Ovary (tissue), 9 donors: ENCODE measurements around the gene LSR. TPM values are rescaled to one million over a fixed set of nuclear protein-coding genes. Genes with fewer than 3 reads are reported as not detected.

ENCODE experiments used
- DNase-seq, 5 donors: peaks; one replicate each; pipeline ENCODE4 v3.0.0-alpha.2; 2019 to 2020
- H3K27ac ChIP-seq, 2 donors: fragments of 200-600 bp; one replicate each; pipeline versions ENCODE4 v1.5.1 to v1.8.0; 2019 to 2022
- H3K27me3 ChIP-seq: fragments of 200-600 bp; one replicate; pipeline ENCODE4 v1.8.0; 2022
- H3K36me3 ChIP-seq: fragments of 200-600 bp; sonication (generic); one replicate; pipeline ENCODE4 v1.5.1; 2019
- H3K4me1 ChIP-seq: one replicate; pipeline ENCODE4 v1.8.1; 2013; ENCODE audit warnings: mild to moderate bottlenecking, moderate library complexity; ENCODE audit not compliant: insufficient read depth
- H3K4me3 ChIP-seq: fragments of 200-600 bp; sonication (generic); one replicate; pipeline ENCODE4 v1.5.1; 2017
- H3K9me3 ChIP-seq, 2 donors: fragments of 200-600 bp in 1 of 2; sonication (generic) in 1 of 2; one replicate each; pipeline versions ENCODE4 v1.5.1 to v1.8.1; 2013 to 2019; ENCODE audit warnings: mild to moderate bottlenecking in 1 of 2, moderate library complexity in 1 of 2
- CTCF ChIP-seq, 3 donors: fragments of 450-650 bp in 2 of 3; fragments of 200-600 bp in 1 of 3; IDR thresholded peaks; one replicate each; pipeline versions ENCODE4 v1.5.1 to v1.8.0; 2016 to 2022; ENCODE audit warnings: antibody characterized with exemption in 3 of 3, mild to moderate bottlenecking in 1 of 3
- EP300 ChIP-seq: sonication (generic); formaldehyde crosslinking; IDR thresholded peaks from one replicate; pipeline ENCODE4 v1.6.1; 2017; ENCODE audit warnings: antibody characterized with exemption
- POLR2A ChIP-seq: fragments of 450-650 bp; IDR thresholded peaks from one replicate; pipeline ENCODE4 v1.6.1; 2017; ENCODE audit warnings: antibody characterized with exemption, mild to moderate bottlenecking, moderate library complexity
- WGBS, 3 donors: extraction: QIAGEN DNeasy Blood & Tissue Kit in 1 of 3; methylation state at CpG; one replicate each; pipeline versions ENCODE4 v1.1.5 to v1.1.7; 2013 to 2017; 5-methylcytosine and 5-hydroxymethylcytosine counted together
- intact Hi-C, 4 donors: fragments of 100-400 bp; cut with DNase I; formaldehyde crosslinking; loops; one replicate each; pipeline versions ENCODE4 v1.11.0 to v1.15.1; 2022 to 2023
- polyA plus RNA-seq, 2 donors: library from polyadenylated mRNA; stranded (reverse); fragments of 200-250 nt in 1 of 2; fragments of 350-450 nt in 1 of 2; fragmentation: Illumina TruSeq in 1 of 2; extraction: RNeasy Lipid Tissue Mini Kit (QIAGEN cat#74804) in 1 of 2; gene quantifications; one replicate each; pipeline ENCODE4 v1.2.3, GENCODE V29; 2013 to 2014
- total RNA-seq, 7 donors: library from RNA; depleted of rRNA in 2 of 7; stranded (reverse); fragments of >200 nt in 2 of 7; fragmentation: NEBNext Ultra II Directional in 3 of 7; extraction: Animal tissue kit (Norgen Biotek cat#: 25700) in 3 of 7; gene quantifications; one replicate each; pipeline versions ENCODE4 v1.1.0 to v1.2.4, GENCODE V29; 2016 to 2023
- donor health status: DM: no; HTN: no; CAD: no; lungs with moderate emphysema.
- donor health status: DM: no; HTN: no; CAD: no.
- donor health status: Bipolar disorder and iron deficiency.
- donor health status: DM: yes; HTN: yes; CAD: no.
- donor health status: DM: no; HTN: no; CAD: no.
- donor health status: DM: yes; HTN: yes; CAD: no.

The LSR gene
- total and polyA plus RNA-seq, 9 donors, result 3.3 to 69.8 (median 12.9) TPM

GRCh38 chr19:35249848-35250711 is 1.3 kb downstream of the LSR start:
- H3K27ac ChIP-seq, result no peak overlapping the region
- no peaks in the 10 kb centered on the region for H3K36me3 ChIP-seq
- peaks cover 0 to 2% of the 10 kb centered on the region in 2 donors for H3K9me3 ChIP-seq
- no peaks in the 10 kb centered on the region for H3K27me3 ChIP-seq
- H3K4me3 ChIP-seq, result peak overlapping the region; percentile 41
- no peak for TF ChIP-seq POLR2A
- TF ChIP-seq CTCF (IDR thresholded peaks at IDR 0.05), result no peak
- TF ChIP-seq EP300, result no peak
- peak in 1 of 5 donors; percentile 28 for DNase-seq
- intact Hi-C loops, result no loop called here
- H3K4me1 ChIP-seq, result peaks cover 2% of the 10 kb centered on the region
- 81 to 84% (median 83%) methylated on average over 34 of the region's 34 CpGs for WGBS, 3 donors

GRCh38 chr19:35251456-35251855 is 2.7 kb downstream of the LSR start:
- H3K4me3 ChIP-seq, result no peak overlapping the region
- no peaks in the 10 kb centered on the region for H3K9me3 ChIP-seq
- no peaks in the 10 kb centered on the region for H3K36me3 ChIP-seq
- DNase-seq, result no peak
- TF ChIP-seq CTCF (IDR thresholded peaks at IDR 0.05), result no peak
- no peak for TF ChIP-seq POLR2A
- no peak for TF ChIP-seq EP300
- no peak overlapping the region for H3K27ac ChIP-seq
- WGBS, 3 donors, result 75 to 94% (median 86%) methylated on average over 2 of the region's 2 CpGs
- no peaks in the 10 kb centered on the region for H3K27me3 ChIP-seq
- intact Hi-C loops, result no loop called here
- peaks cover 2% of the 10 kb centered on the region for H3K4me1 ChIP-seq

- Histone ChIP-seq H3K4me1 (peaks cover 2% of the 10 kb centered on the region), H3K27ac (no peak overlapping the region), H3K36me3 (no peaks in the 10 kb centered on the region), H3K9me3 (no peaks in the 10 kb centered on the region), H3K27me3 (no peaks in the 10 kb centered on the region), H3K4me3 (no peak overlapping the region)
- WGBS, 3 donors, result 79 to 87% (median 83%) methylated on average over 9 of the region's 9 CpGs
- TF ChIP-seq POLR2A (no peak), EP300 (no peak), CTCF (IDR thresholded peaks at IDR 0.05) (no peak)
- DNase-seq, result peak in 1 of 5 donors; percentile 31
- intact Hi-C loops, result no loop called here
These were observed 4.8 kb downstream of the LSR start for GRCh38 chr19:35253316-35254286.
